ENCODE measurements around the gene GNPNAT1. TPM values are rescaled to one million over a fixed set of nuclear protein-coding genes. Genes with fewer than 3 reads are reported as not detected.

GNPNAT1 gene
- total RNA-seq, 1 donor from 2014 or later = 41.8 TPM

- Mint-ChIP-seq H3K36me3 (no peaks in the 10 kb centered on the region), H3K9me3 (peaks cover 2% of the 10 kb centered on the region), H3K4me1 (peaks cover 31% of the 10 kb centered on the region), H3K27me3 (ENCODE audit: insufficient read depth, low read depth) (peaks cover 14% of the 10 kb centered on the region), H3K27ac (peak overlapping the region; percentile 86), H3K4me3 (peak overlapping the region; percentile 95)
- no peak overlapping the region for H3K9ac ChIP-seq
- H3K36me3 ChIP-seq = no peaks in the 10 kb centered on the region
- H3K9me3 ChIP-seq (ENCODE audit: low read depth) = no peaks in the 10 kb centered on the region
- DNase-seq (ENCODE audit: low spot score) = peak; percentile 7
- H3K79me2 ChIP-seq (ENCODE audit: low read depth) = peaks cover 41% of the 10 kb centered on the region
- peaks cover 14% of the 10 kb centered on the region for H4K20me1 ChIP-seq (ENCODE audit: low read depth)
- H2AFZ ChIP-seq (replicated peaks) = peak overlapping the region; percentile 53
- peak overlapping the region; percentile 79 for H3K4me3 ChIP-seq
- H3K4me1 ChIP-seq = peaks cover 24% of the 10 kb centered on the region
- H3F3A ChIP-seq (ENCODE audit: low read depth) = peaks cover 20% of the 10 kb centered on the region
- H3K27me3 ChIP-seq = no peaks in the 10 kb centered on the region
- H3K4me2 ChIP-seq = peak overlapping the region; percentile 52
- TF ChIP-seq EZH2 (IDR thresholded peaks at IDR 0.05) (no peak), EZH2phosphoT487 (IDR thresholded peaks at IDR 0.05) (no peak), CTCF (IDR thresholded peaks at IDR 0.05) (no peak)
- H3K27ac ChIP-seq = peak overlapping the region; percentile 9
Observed at GRCh38 chr14:52792097-52792415, 649 bp upstream of the GNPNAT1 start.

GRCh38 chr14:52790756-52791222, 618 bp downstream of the GNPNAT1 start:
- H3K9ac ChIP-seq = peak overlapping the region; percentile 43
- peaks cover 54% of the 10 kb centered on the region for H3K79me2 ChIP-seq (ENCODE audit: low read depth)
- Mint-ChIP-seq H3K9me3 (peaks cover 2% of the 10 kb centered on the region), H3K4me1 (peaks cover 31% of the 10 kb centered on the region), H3K36me3 (no peaks in the 10 kb centered on the region), H3K27ac (peak overlapping the region; percentile 63), H3K4me3 (peak overlapping the region; percentile 97), H3K27me3 (ENCODE audit: insufficient read depth, low read depth) (peaks cover 11% of the 10 kb centered on the region)
- peaks cover 14% of the 10 kb centered on the region for H4K20me1 ChIP-seq (ENCODE audit: low read depth)
- H3K4me1 ChIP-seq = peaks cover 24% of the 10 kb centered on the region
- H3K4me2 ChIP-seq = peak overlapping the region; percentile 94
- H3K9me3 ChIP-seq (ENCODE audit: low read depth) = no peaks in the 10 kb centered on the region
- peak overlapping the region; percentile 89 for H2AFZ ChIP-seq (replicated peaks)
- no peaks in the 10 kb centered on the region for H3K36me3 ChIP-seq
- peak overlapping the region; percentile 53 for H3K27ac ChIP-seq
- TF ChIP-seq EZH2 (IDR thresholded peaks at IDR 0.05) (no peak), EZH2phosphoT487 (IDR thresholded peaks at IDR 0.05) (no peak), CTCF (IDR thresholded peaks at IDR 0.05) (no peak)
- H3F3A ChIP-seq (ENCODE audit: low read depth) = peaks cover 20% of the 10 kb centered on the region
- peak overlapping the region; percentile 79 for H3K4me3 ChIP-seq
- DNase-seq (ENCODE audit: low spot score) = no peak
- H3K27me3 ChIP-seq = no peaks in the 10 kb centered on the region

GRCh38 chr14:52790011-52790755, 1.2 kb downstream of the GNPNAT1 start:
- peak; percentile 34 for DNase-seq (ENCODE audit: low spot score)
- H3K27me3 Mint-ChIP-seq (ENCODE audit: insufficient read depth, low read depth) = peaks cover 11% of the 10 kb centered on the region
- no peaks in the 10 kb centered on the region for H3K36me3 Mint-ChIP-seq
- H3K9ac ChIP-seq = peak overlapping the region; percentile 43
- peak overlapping the region; percentile 79 for H3K4me3 ChIP-seq
- H3K27me3 ChIP-seq = no peaks in the 10 kb centered on the region
- H2AFZ ChIP-seq (replicated peaks) = peak overlapping the region; percentile 89
- peaks cover 58% of the 10 kb centered on the region for H3K79me2 ChIP-seq (ENCODE audit: low read depth)
- H3K4me3 Mint-ChIP-seq = peak overlapping the region; percentile 97
- peaks cover 31% of the 10 kb centered on the region for H3K4me1 Mint-ChIP-seq
- no peak overlapping the region for H3K27ac Mint-ChIP-seq
- peaks cover 2% of the 10 kb centered on the region for H3K9me3 Mint-ChIP-seq
- peaks cover 24% of the 10 kb centered on the region for H3K4me1 ChIP-seq
- no peaks in the 10 kb centered on the region for H3K36me3 ChIP-seq
- peaks cover 14% of the 10 kb centered on the region for H4K20me1 ChIP-seq (ENCODE audit: low read depth)
- no peaks in the 10 kb centered on the region for H3K9me3 ChIP-seq (ENCODE audit: low read depth)
- TF ChIP-seq CTCF (IDR thresholded peaks at IDR 0.05) = no peak
- H3F3A ChIP-seq (ENCODE audit: low read depth) = peaks cover 20% of the 10 kb centered on the region
- H3K4me2 ChIP-seq = peak overlapping the region; percentile 94
- H3K27ac ChIP-seq = no peak overlapping the region

Measured in neural progenitor cell (in vitro differentiated cells).